Right renal pelvis (tissue), 4 donors: Measurements from ENCODE around the gene PTPRH. TPM values are rescaled to one million over a fixed set of nuclear protein-coding genes. Genes with fewer than 3 reads are reported as not detected.

Experiments
- DNase-seq, 4 donors: peaks; one replicate each; pipeline ENCODE4 v3.0.0-alpha.2; 2013; ENCODE audit warnings: low read depth in 4 of 4, low spot score in 3 of 4, missing footprints in 1 of 4
- polyA plus RNA-seq, 4 donors: library from polyadenylated mRNA; unstranded; fragments of 120-200 nt; gene quantifications; one replicate each; pipeline ENCODE4 v1.2.1, GENCODE V29; 2013; ENCODE audit not compliant: insufficient read length in 4 of 4

The PTPRH gene
- polyA plus RNA-seq: under 1 TPM in 3 of 4 donors, not detected in 1; 0.10 to 0.49 (median 0.27) TPM

DNA sequence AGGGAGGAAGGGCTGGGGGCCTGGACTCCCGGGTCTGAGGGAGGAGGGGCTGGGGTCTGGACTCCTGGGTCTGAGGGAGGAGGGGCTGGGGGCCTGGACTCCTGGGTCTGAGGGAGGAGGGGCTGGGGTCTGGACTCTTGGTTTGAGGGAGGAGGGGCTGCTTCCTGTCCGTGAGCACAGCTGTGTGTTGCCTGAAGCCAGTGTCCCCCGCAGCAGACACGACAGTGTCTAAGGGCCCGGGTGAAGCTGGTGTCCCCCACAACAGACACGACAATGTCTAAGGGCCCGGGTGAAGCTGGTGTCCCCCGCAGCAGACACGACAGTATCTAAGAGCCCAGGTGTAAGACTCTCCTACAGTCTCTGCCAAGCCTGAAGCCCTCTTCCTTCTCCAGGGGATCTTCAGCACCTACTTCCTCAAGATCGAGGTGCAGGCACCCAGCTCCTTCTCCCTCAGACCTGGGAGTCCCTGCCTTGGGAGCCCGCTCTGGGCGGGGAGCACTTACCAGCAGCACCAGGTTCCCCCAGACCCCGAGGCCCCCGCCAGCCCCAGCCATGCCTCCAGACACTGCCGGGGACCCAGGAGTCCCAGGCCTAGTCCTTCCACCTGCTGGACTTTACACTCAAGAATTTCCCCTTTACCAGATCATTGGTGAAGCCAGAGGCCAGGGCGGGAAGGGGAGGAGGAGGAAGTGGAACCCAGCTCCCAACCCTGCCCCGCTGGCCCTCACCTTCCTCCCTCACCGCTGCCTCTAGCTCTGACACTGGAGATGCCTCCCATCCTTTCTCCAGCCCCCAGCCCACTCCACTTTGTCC, at the start of gene PTPRH:
Gene PTPRH, minus strand, starts transcription at position 622 of the 813 bp plus-strand sequence. Its CDS starts 68 bp downstream, at position 554.
- no peak for DNase-seq

- no peak for DNase-seq
These were observed 49.2 kb upstream of the PTPRH start for GRCh38 chr19:55258476-55258827.

DNA sequence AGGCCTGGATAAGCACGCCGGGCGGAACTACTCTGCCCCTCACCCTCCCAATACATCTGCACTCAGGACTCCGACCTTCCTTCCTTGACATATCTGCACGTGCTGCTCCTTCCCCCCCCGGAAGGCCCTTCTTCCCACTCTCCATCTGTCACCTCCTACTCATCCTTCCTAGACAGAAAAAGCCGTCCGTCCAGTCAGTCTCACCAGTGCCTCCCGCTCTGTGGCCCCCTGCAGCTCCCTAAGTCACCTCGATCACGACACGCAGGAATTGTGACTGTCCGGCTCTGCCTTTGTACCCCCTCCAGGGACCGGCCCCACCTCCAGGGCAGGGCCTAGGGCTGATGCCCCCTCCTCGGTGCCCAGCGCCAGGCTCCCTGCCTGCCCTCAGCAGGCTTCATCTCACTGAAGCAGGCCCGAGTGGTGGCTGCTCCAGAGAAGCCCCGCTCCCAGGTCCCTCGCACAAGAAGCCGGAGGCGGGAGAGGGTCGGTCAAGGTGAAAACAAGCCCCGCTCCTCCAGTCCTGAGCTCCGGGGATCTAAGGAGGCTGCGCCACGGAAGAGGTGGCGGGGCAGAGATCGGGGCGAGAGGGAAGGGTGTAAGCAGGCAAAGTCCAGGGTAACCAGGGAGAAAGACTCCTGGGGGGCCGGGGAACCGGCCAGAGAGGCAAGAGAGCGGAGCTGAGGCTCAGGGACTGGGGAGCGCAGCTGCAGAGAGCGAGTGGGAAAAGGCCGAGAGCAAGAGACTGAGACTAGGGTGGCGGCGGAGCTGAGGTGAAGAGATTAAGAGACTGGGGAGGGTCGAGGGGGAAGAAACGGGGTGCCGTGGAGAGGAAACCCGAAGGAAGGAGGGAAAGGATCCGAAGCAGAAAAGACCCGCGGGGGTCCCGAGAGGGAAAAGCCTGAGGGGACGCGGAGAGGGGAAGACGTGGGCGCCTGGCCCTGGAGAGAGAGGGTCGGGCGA, 48.4 kb upstream of the PTPRH start:
- no peak for DNase-seq

- DNase-seq: no peak
These were observed 47.5 kb upstream of the PTPRH start for GRCh38 chr19:55256562-55257460.

DNA sequence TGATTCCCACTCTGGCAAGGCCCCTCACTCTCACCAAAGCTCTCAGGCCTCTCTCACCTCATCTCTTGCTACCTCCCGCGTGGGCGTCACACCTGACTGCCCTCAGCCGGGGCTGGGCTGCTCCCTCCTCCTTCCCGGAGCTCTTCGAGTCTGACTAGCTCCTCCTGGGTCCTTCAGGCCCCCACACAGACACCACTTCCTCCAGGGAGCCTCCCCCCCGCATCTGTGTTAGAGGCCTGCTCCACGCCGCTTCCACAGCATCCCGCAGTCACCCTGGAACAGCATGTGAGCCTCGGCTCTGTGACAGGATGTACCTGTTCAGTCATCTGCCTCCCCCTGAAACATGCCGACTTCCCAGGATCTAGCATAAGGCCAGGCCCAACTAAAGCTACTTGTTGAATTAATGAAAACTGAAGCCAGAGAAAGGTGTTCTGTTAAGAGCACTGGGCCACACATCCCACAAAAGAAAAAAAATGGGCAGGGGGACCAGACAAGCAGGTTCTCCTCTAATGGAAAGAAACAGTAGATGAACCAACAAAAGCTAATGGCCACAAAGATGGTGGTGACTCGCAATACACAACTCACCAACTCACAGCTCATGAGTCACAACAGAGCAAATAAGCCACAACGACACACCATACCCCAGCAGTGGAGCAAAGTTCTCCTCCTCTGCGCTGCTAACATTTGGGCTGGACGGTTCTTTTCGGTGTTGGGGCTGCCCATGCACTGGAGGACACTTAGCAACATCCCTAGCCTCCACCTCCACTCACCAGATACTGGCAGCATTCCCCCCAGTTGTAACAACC, 46.5 kb upstream of the PTPRH start:
- DNase-seq: no peak

DNA sequence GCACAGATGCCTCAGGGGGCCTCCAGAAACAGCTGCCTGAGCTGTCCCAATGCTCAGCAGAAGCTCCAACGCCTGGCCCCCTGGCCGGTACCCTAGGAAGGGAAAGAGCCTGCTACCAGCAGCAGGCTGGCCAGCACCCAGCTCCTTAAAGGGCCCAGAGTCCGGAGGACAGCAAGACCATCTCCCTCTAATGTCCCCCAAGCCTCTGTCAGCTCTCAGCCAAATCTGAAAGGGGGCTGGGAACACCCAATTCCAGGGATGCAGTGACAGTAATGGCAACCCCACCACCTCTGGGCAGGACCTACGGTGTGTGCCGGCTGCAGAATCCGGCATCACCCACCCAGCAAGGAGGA, 45.3 kb upstream of the PTPRH start:
- no peak for DNase-seq

DNA sequence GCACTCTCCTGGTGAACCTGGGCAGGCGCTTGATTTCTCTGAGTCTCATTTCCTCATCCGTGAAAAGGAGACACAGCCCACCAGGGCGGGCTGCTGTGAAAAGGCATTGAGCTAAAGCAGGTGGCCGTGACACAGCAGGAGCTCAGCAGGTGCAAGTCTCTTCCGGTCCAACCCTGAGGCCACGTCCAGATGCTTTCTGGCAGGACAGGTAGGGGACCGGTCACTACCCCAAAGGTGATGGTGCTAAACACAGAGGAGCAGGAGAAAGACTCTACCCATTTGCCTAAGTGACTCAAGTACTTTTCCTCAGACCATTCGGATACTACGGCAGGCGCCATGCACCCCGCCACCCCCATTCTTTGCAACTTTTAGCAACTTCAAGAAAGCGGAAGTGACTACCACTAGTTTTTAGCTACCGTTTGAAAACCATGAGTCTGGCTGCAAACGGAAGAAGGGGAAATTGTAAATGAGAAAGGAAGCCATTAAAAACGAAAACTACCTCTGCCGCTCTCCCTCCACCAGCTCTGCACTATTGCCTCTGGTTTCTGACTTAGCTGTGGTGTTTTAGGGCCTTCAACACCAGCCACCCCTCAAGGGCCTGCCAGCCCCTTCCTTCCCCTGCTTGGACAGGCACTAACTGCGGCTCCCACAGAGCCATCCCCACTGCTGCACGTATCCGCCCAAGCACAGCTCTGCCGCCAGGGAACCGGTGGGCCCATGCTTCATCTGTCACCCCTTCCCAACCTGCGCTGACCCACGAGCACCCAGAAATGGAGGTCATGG, 44.7 kb upstream of the PTPRH start:
- DNase-seq: no peak

DNA sequence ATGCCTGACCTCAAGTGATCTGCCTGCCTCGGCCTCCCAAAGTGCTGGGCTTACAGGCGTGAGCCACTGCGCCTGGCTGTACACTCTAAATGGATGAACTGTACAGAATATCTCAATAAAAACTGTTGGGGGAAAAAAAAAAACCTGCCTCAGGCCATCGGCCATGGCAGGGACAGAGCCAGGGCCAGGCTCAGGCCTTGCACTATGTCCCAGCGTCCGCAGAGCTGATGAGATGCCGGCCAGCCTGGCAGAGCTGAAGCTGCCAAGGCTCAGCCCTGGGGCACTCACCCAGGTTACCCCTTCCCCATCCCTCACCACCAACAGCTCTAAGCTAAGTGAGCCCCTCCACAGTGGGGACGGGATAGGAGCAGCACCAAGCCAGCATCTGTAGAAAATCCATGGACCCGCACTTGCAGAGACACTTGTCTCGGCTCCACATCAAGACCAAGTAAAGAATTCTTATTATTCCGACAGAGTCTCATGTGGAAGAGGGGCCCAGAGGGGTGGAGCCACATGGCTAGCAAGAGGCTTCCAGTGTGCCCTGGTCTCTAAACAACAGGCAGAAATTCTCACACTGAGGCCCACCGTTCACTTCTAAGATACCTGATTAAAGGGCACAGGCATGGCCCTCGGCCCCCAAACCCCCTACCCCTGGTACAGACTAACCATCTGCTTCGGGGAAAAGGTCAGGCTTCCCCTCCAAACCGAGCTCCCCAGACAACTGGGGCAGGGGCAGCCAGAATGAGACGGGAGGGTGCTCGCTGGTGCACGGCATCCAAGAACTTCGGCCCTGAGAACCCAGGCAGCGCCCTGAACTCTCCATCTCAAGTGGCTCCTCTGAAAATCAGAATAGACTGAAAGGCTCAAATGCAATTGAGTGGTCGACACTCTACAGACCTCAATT, 43.7 kb upstream of the PTPRH start:
- no peak for DNase-seq

DNA sequence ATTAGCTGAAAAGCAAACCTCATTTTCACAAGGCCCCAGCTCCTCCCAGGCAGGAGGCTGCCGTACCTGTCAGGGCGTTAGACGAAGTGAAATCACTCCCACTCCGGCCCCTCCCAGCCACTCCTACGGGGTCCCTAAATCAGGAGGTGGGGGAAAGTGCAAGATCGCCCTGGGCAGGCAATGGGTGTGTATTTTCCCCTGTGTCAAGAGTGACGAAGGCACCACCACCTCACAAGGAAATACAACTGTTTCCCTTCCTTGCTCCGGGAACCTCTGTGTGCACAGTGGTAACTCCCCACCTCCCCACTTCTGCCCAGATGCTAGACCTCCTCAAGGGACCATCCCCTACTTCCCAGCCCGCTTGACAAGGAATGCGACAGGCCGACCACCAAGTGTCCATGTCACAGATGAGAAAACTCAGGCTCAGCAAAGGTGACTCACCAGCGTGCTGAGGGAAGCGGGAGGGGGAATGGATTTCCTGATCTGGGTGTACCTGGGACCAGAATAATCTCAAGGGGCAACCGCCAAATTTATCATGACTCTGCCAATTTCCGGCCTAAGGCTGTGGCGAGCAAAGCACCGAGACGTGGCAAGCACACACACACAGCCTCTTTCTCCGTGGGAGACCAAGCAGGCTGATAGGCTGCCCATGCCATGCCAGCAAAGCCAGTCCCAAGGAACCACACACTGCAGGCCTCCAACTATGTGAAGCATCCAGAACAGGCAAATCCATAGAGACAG, 42.2 kb upstream of the PTPRH start:
- DNase-seq: no peak

DNA sequence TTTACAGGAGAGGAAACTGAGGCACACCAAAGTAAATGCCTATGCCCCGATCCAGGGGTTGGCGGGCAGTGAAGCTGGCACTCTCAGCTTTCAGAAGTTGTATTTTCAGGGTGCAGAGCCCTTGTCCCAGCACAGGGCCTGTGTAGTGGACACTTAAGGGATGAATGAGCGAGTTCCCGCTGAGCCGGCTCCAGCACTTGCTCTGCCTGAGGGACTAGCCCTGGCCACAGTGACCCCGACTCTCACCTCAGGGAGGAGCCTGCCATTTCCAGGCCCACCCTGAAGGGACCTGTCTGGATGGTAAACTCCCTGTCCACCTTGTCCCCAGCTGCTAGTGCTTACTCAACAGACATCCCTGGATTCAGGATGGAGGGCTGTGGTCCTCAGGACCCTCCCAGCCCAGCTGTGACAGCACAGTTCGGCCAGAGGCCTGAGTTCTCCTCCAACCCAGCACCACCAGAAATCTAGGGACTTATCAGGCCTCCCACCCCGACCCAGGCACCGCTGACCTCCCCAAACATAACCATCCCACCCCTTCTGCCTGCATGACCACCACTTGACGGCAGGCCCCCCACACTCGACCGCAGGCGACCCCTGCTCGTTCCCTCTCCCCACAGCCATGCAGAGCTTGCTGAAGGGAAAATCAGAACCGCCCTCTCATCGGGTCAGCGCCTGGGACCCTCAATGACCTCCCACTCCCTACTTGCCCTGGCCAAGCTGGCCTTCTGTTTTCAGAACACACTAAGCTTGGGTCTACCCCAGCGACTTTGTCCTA, 41.1 kb upstream of the PTPRH start:
- DNase-seq: no peak

DNA sequence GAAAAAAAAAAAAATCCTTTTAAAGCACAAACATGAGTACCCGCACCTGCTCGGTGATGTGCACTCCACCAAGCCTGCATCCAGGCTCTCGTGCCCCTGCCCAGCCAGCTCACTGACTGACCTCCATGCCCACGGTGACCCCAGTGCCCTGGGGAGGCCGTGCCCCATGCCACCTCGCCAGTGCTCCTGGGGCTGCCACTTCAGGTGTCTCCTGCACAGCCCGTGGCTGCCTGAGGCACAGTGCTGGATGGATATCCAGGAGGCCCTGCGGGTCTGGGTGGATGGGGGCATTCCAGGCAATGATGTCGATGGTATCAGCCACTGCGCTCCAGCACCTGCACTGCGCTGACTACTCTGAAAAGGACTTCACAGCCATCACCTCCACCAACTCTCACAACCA, 40.5 kb upstream of the PTPRH start:
- no peak for DNase-seq

DNA sequence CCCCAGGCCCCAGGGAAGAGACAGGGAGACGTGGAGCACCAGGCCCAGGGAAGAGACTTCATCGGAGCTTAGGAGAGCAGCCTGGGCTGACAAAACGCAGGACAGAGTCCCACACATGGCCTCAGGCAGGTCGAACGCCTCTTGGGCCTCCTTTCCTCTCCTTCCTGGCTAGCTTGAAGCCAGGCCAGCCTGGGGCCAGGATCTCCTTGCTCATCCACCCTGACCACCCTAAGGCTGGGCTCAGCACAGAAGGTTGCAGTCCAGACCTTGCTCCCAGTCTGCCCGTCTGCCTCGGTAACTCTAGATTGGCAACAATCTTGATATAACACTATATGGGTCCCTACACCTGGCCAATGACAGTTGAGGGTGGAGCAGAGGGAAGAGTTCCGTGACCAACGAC, 39.4 kb upstream of the PTPRH start:
- no peak for DNase-seq

GRCh38 chr19:55248166-55248675, 38.9 kb upstream of the PTPRH start:
- DNase-seq: no peak

- DNase-seq: no peak
These were observed 38.4 kb upstream of the PTPRH start for GRCh38 chr19:55247621-55248099.

- DNase-seq: no peak
These were observed 37.5 kb upstream of the PTPRH start for GRCh38 chr19:55246462-55247451.
